Peyer's patch (tissue), 4 donors: ENCODE results near the gene SLC14A1.

Source experiments
- CTCF ChIP-seq, 6 experiments: fragments of 450-650 bp in 4 of 6; fragments of 200-600 bp in 2 of 6; sonication (generic) in 1 of 6; IDR thresholded peaks; one replicate each; pipeline ENCODE4 v1.5.1; 2017 to 2019; ENCODE audit warnings: antibody characterized with exemption in 6 of 6, mild to moderate bottlenecking in 3 of 6, moderate library complexity in 1 of 6
- POLR2A ChIP-seq, 2 donors: fragments of 450-650 bp; IDR thresholded peaks; one replicate each; pipeline ENCODE4 v1.5.1; 2017; ENCODE audit warnings: antibody characterized with exemption in 2 of 2, mild to moderate bottlenecking in 2 of 2, moderate library complexity in 2 of 2

- TF ChIP-seq CTCF (IDR thresholded peaks at IDR 0.05) (no peak), POLR2A (IDR thresholded peaks at IDR 0.05) (no peak)
Measured at GRCh38 chr18:45786941-45787340, 63.0 kb downstream of the SLC14A1 start.
